MM.1S (cell line): Measurements from ENCODE around the gene CAPZA1.

Experiments used
- CTCF ChIP-seq: fragments of 300-600 bp; sonication (generic); IDR thresholded peaks from 2 replicates; pipeline ENCODE4 v1.5.1; 2016; ENCODE audit warnings: antibody characterized with exemption, low read length, mixed read lengths
- EZH2 ChIP-seq: fragments of 300-600 bp; sonication (generic); optimal IDR thresholded peaks from 2 replicates; pipeline ENCODE3; 2017; ENCODE audit warnings: low read depth, mild to moderate bottlenecking, antibody characterized with exemption, low read length, mixed read lengths

GRCh38 chr1:112677501-112677900 is 57.9 kb downstream of the CAPZA1 start:
- no peak for TF ChIP-seq EZH2
- TF ChIP-seq CTCF, result no peak
